Measurements from ENCODE around the gene IDI1.

The IDI1 gene

GRCh38 chr10:994836-995558 is 53.9 kb downstream of the IDI1 start:
- no peak for DNase-seq (ENCODE audit: low read depth)

DNA sequence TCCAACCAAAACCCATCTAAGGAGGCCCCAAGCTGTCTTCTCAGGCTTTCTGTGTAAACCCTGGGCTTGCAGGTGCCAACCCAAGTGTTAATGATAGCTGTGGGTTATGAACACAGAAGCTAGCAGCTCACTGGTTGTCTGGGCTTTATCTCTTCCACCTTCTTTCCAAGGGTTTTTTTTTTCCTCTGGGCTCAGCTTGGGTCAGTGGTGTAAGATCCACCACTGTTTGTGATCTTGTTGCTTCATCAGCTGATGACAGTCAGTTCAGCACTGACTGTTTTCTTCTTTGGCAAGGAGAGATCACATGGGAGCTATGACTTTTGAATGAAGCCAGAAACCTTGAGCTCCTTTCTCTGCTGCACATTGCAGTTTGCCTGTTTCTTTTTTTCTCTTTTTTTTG is 56.0 kb downstream of the IDI1 start:
- no peak for DNase-seq (ENCODE audit: low read depth)

DNA sequence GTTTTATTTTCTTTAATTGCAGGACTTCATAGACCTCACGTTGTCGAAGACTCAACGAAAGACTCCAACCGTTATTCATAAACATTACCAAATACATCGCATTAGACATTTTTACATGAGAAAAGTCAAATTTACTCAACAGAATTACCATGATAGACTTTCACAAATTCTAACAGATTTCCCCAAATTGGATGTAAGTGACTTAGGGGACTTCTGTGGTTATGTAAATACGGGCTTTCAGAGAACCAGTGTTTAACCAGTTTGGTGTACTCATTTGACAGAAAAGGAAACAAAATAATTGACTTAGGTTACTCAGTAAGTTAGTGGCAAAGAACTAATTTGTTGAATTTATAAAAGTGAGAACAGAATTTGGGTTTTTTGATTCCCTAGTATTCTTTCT is 56.5 kb downstream of the IDI1 start:
- no peak for DNase-seq (ENCODE audit: low read depth)

GRCh38 chr10:990808-991207 is 58.1 kb downstream of the IDI1 start:
- DNase-seq (ENCODE audit: low read depth): no peak

Data from stimulated activated CD8-positive, alpha-beta memory T cell treated with anti-CD3 and anti-CD28 coated beads, Interleukin-12 subunit alpha, Interleukin-12 subunit beta, amount 100 ng/mL, for 1 hour (primary cell).